PC-3 (cell line): Measurements from ENCODE around the gene TNFRSF6B. TPM values are rescaled to one million over a fixed set of nuclear protein-coding genes. Genes with fewer than 3 reads are reported as not detected.

Experiments used
- ATAC-seq: fragments of 200-7000 bp; cut with Tn5 transposase; 2 replicates; pipeline ENCODE4 v1.9.1; 2020; ENCODE audit warnings: mild to moderate bottlenecking, moderate library complexity
- BruUV-seq: library from RNA; stranded (reverse); fragments of 400-500 nt; replicated peaks from 2 replicates; lab custom pipeline; 2021; lab: Mats Ljungman, UMichigan
- CTCF ChIA-PET: fragments of 300-600 bp; sonication (Branson Sonifier 250); formaldehyde crosslinking; loops from one replicate; lab custom pipeline; 2022; ENCODE audit warnings: antibody characterized with exemption; lab: Charles Lee
- POLR2A ChIA-PET: fragments of 300-600 bp; sonication (Branson Sonifier 250); formaldehyde crosslinking; loops from one replicate; lab custom pipeline; 2022; ENCODE audit warnings: antibody characterized with exemption; ENCODE audit not compliant: unreplicated experiment; lab: Charles Lee
- DNase-seq: peaks from one replicate; pipeline ENCODE4 v3.0.0-alpha.2; 2015
- H2AFZ ChIP-seq: fragments of 300-600 bp; sonication (generic); 2 replicates; pipeline ENCODE4 v1.6.0; 2016; ENCODE audit warnings: antibody characterized with exemption, low read length
- H3F3A ChIP-seq: fragments of 300-600 bp; sonication (generic); one replicate; pipeline ENCODE4 v1.6.0; 2017; ENCODE audit warnings: antibody characterized with exemption, low read length, control low read depth, mild to moderate bottlenecking; ENCODE audit not compliant: unreplicated experiment
- H3K27ac ChIP-seq: fragments of 300-600 bp; sonication (generic); 2 replicates; pipeline ENCODE4 v1.5.1; 2016; ENCODE audit warnings: mild to moderate bottlenecking, low read length
- H3K27me3 ChIP-seq: fragments of 300-600 bp; sonication (generic); 2 replicates; pipeline ENCODE4 v1.6.1; 2016; ENCODE audit warnings: low read length, mixed read lengths
- H3K36me3 ChIP-seq: fragments of 300-600 bp; sonication (generic); 2 replicates; pipeline ENCODE4 v1.6.1; 2016; ENCODE audit warnings: low read depth, mixed run types, low read length, mixed read lengths
- H3K4me1 ChIP-seq: fragments of 300-600 bp; sonication (generic); 2 replicates; pipeline ENCODE4 v1.5.1; 2016; ENCODE audit warnings: low read length; ENCODE audit not compliant: insufficient read depth
- H3K4me2 ChIP-seq: fragments of 300-600 bp; sonication (generic); 2 replicates; pipeline ENCODE4 v1.6.0; 2016; ENCODE audit warnings: low read length
- H3K4me3 ChIP-seq: fragments of 300-600 bp; sonication (generic); 2 replicates; pipeline ENCODE4 v1.5.1; 2016; ENCODE audit warnings: mild to moderate bottlenecking, low read length, mixed read lengths
- H3K79me2 ChIP-seq: fragments of 300-600 bp; sonication (generic); 2 replicates; pipeline ENCODE4 v1.6.1; 2017; ENCODE audit warnings: low read length, mixed read lengths
- H3K9ac ChIP-seq: fragments of 300-600 bp; sonication (generic); 2 replicates; pipeline ENCODE4 v1.6.0; 2016; ENCODE audit warnings: mild to moderate bottlenecking, low read length
- H3K9me2 ChIP-seq: fragments of 300-600 bp; sonication (generic); replicated peaks from 2 replicates; pipeline ENCODE4 v1.6.1; 2016; ENCODE audit warnings: mixed run types, low read length, mixed read lengths
- H3K9me3 ChIP-seq: fragments of 300-600 bp; sonication (generic); 2 replicates; pipeline ENCODE4 v1.6.1; 2016; ENCODE audit warnings: low read length, mixed read lengths
- H4K20me1 ChIP-seq: fragments of 300-600 bp; sonication (generic); 2 replicates; pipeline ENCODE4 v1.6.1; 2016; ENCODE audit warnings: low read length, mixed read lengths
- CTCF ChIP-seq: fragments of 300-600 bp; sonication (generic); conservative IDR thresholded peaks from 2 replicates; pipeline ENCODE4 v1.5.1; 2017; ENCODE audit warnings: antibody characterized with exemption, low read depth, mild to moderate bottlenecking, low read length
- EZH2 ChIP-seq: fragments of 300-600 bp; sonication (generic); IDR thresholded peaks from one replicate; pipeline ENCODE4 v1.6.1; 2017; ENCODE audit warnings: antibody characterized with exemption, mild to moderate bottlenecking, low read length; ENCODE audit not compliant: unreplicated experiment
- EZH2phosphoT487 ChIP-seq: fragments of 300-600 bp; sonication (generic); IDR thresholded peaks from 2 replicates; pipeline ENCODE4 v1.6.1; 2018; ENCODE audit warnings: mild to moderate bottlenecking, antibody characterized with exemption, low read length, borderline replicate concordance
- intact Hi-C: fragments of 100-400 bp; cut with micrococcal nuclease; formaldehyde crosslinking; loops from 2 replicates; pipeline ENCODE4 v1.9.0; 2023
- total RNA-seq: library from RNA; depleted of rRNA; stranded (reverse); fragments of >200 nt; gene quantifications from 2 replicates; pipeline ENCODE4 v1.2.3, GENCODE V29; 2014

The TNFRSF6B gene
- total RNA-seq, 1 experiment from 2014 or later: 41.6 TPM

DNA sequence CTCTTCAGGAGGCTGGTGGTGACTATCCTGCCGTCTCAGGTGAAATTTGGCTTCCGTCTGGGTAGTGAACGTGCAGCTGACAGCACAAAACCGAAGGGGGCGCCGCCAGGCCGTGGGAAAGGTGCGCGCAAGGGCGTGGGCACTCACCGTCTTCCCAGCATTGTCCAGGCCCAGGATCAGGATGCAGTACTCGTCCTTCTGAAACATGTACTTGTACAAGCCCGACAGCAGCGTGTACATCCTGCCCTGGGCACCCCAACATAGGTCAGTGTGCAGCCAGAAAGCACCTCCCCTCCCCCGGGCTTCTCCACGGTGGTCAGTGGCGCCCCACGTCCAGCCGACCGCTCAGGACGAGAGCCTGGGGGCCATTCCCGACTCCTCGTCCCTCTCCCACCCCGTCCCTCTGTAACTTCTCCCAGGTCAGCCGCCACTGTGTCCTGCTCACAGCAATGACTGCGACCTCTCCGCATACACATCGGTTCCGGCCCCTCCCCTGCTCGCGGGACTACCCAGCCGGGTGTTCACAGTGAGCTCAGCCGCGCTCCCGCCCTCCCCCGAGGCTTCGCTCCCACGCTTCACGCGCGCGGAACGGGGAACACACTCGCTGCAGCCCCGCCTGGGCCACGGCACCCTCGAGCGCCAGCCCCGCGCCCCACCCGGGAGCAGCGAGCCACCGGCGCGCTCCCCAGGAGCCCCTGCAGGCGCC, 10.6 kb downstream of the TNFRSF6B start:
- Histone ChIP-seq H3K9me2 (no peaks in the 10 kb centered on the region), H3K27me3 (no peaks in the 10 kb centered on the region), H3K4me2 (peak overlapping the region; percentile 89), H3K9me3 (no peaks in the 10 kb centered on the region), H2AFZ (peak overlapping the region; percentile 78), H3K4me3 (peak overlapping the region; percentile 91), H3K36me3 (peaks cover 47% of the 10 kb centered on the region), H3F3A (no peaks in the 10 kb centered on the region), H3K4me1 (peaks cover 18% of the 10 kb centered on the region), H3K79me2 (peaks cover 74% of the 10 kb centered on the region), H4K20me1 (no peaks in the 10 kb centered on the region), H3K27ac (peak overlapping the region; percentile 47), H3K9ac (peak overlapping the region; percentile 95)
- peak; percentile 61 for ATAC-seq
- peak; percentile 59 for DNase-seq
- CTCF ChIA-PET: interaction anchor here (0.6 to 1.1 kb wide), 2 partner anchors 34 to 169 kb away, joined by 3 read pairs; no protein-coding TSS in a partner anchor
- POLR2A ChIA-PET: interaction anchor here (0.6 to 0.7 kb wide), 3 partner anchors 25 to 354 kb away, joined by 3 to 5 read pairs (median 4); no protein-coding TSS in a partner anchor
- intact Hi-C loops: loop anchor here (2.0 to 5.0 kb wide), 2 partner anchors 34 to 75 kb away; no protein-coding TSS in a partner anchor
- TSS peak; percentile 47 for BruUV-seq
- TF ChIP-seq CTCF: peak; percentile 75
- TF ChIP-seq EZH2: no peak

GRCh38 chr20:63707558-63708300, 11.3 kb downstream of the TNFRSF6B start, which contains the start of the genes ARFRP1 and ZGPAT:
ARFRP1 (minus strand) TSS chr20:63707976; CDS start chr20:63707091, 885 bp downstream.
ZGPAT (plus strand) TSS chr20:63708039; CDS start chr20:63708581, 542 bp downstream.
- no peak for TF ChIP-seq EZH2
- TF ChIP-seq CTCF: no peak
- no peak for TF ChIP-seq EZH2phosphoT487
- H4K20me1 ChIP-seq: no peaks in the 10 kb centered on the region
- H2AFZ ChIP-seq: peak within 1 kb of the TSS; percentile 78
- peak; percentile 78 for DNase-seq
- no peaks in the 10 kb centered on the region for H3K9me3 ChIP-seq
- no peaks in the 10 kb centered on the region for H3F3A ChIP-seq
- ATAC-seq: peak; percentile 83
- BruUV-seq: no TSS peak
- peak within 1 kb of the TSS; percentile 47 for H3K27ac ChIP-seq
- intact Hi-C loops: loop anchor here (2.0 to 5.0 kb wide), 2 partner anchors 33 to 75 kb away; no protein-coding TSS in a partner anchor
- peak within 1 kb of the TSS; percentile 91 for H3K4me3 ChIP-seq
- peaks cover 81% of the 10 kb centered on the region for H3K79me2 ChIP-seq
- H3K4me1 ChIP-seq: peaks cover 18% of the 10 kb centered on the region
- H3K27me3 ChIP-seq: no peaks in the 10 kb centered on the region
- ChIA-PET CTCF (interaction anchor here (0.6 to 1.1 kb wide), 4 partner anchors 33 to 376 kb away, joined by 3 read pairs; no protein-coding TSS in a partner anchor), POLR2A (interaction anchor here (0.6 to 0.7 kb wide), 5 partner anchors 26 to 353 kb away, joined by 3 to 9 read pairs (median 5); partner anchors contain the start of genes GMEB2 and LIME1)
- H3K4me2 ChIP-seq: peak within 1 kb of the TSS; percentile 89
- peaks cover 54% of the 10 kb centered on the region for H3K36me3 ChIP-seq
- peak within 1 kb of the TSS; percentile 95 for H3K9ac ChIP-seq
- H3K9me2 ChIP-seq: no peaks in the 10 kb centered on the region
